CD4-positive, alpha-beta memory T cell (primary cell): ENCODE data around the gene ATP2B2. TPM values are rescaled to one million over a fixed set of nuclear protein-coding genes. Genes with fewer than 3 reads are reported as not detected.
A peak's percentile ranks its signal among the peaks of the same experiment; 100 is the strongest.

ENCODE experiments used
- CTCF ChIA-PET: fragments of 350-600 bp; sonication (Branson Sonifier 250); formaldehyde crosslinking; loops from one replicate; lab custom pipeline; 2021; ENCODE audit warnings: inconsistent platforms; ENCODE audit not compliant: partially characterized antibody; lab: Charles Lee
- POLR2A ChIA-PET: fragments of 350-600 bp; sonication (Branson Sonifier 250); formaldehyde crosslinking; loops from one replicate; lab custom pipeline; 2021; ENCODE audit not compliant: partially characterized antibody; lab: Charles Lee
- DNase-seq, 5 donors: peaks; one replicate each; pipeline versions ENCODE4 v3.0.0 to v3.0.0-alpha.2; 2020 to 2022; ENCODE audit warnings: mixed read lengths in 1 of 5
- H3K27ac ChIP-seq: one replicate; pipeline ENCODE4 v1.7.0; 2013; ENCODE audit warnings: low read depth, low read length
- H3K27me3 ChIP-seq: 2 replicates; pipeline ENCODE4 v1.7.0; 2013; ENCODE audit warnings: mild to moderate bottlenecking, low read length, moderate library complexity; ENCODE audit not compliant: insufficient read depth
- H3K36me3 ChIP-seq: 2 replicates; pipeline ENCODE4 v1.7.0; 2013; ENCODE audit warnings: mild to moderate bottlenecking, low read length, moderate library complexity; ENCODE audit not compliant: insufficient read depth
- H3K4me1 ChIP-seq: 2 replicates; pipeline ENCODE4 v1.7.0; 2013; ENCODE audit warnings: mild to moderate bottlenecking, low read length, moderate library complexity; ENCODE audit not compliant: insufficient read depth
- H3K4me3 ChIP-seq, 2 donors: one replicate each; pipeline ENCODE4 v1.7.0; 2013; ENCODE audit warnings: low read length in 2 of 2, mild to moderate bottlenecking in 1 of 2
- H3K9me3 ChIP-seq, 2 donors: one replicate each; pipeline ENCODE4 v1.7.0; 2013; ENCODE audit warnings: low read length in 2 of 2, control low read depth in 1 of 2; ENCODE audit not compliant: control insufficient read depth in 1 of 2
- H3K27ac Mint-ChIP-seq, 7 donors: one replicate each; pipeline ENCODE4 v1.8.0; 2020 to 2021; ENCODE audit warnings: mixed read lengths in 7 of 7, mild to moderate bottlenecking in 6 of 7, inconsistent platforms in 3 of 7, moderate library complexity in 3 of 7
- H3K27me3 Mint-ChIP-seq, 2 donors: one replicate each; pipeline ENCODE4 v1.8.0; 2020 to 2021; ENCODE audit warnings: mixed read lengths in 2 of 2
- H3K36me3 Mint-ChIP-seq, 2 donors: one replicate each; pipeline ENCODE4 v1.8.0; 2020 to 2021; ENCODE audit warnings: mixed read lengths in 2 of 2, inconsistent platforms in 1 of 2, mild to moderate bottlenecking in 1 of 2
- H3K4me1 Mint-ChIP-seq, 4 donors: one replicate each; pipeline ENCODE4 v1.8.0; 2020 to 2021; ENCODE audit warnings: mixed read lengths in 4 of 4, mild to moderate bottlenecking in 1 of 4
- H3K4me3 Mint-ChIP-seq, 8 donors: one replicate each; pipeline ENCODE4 v1.8.0; 2020 to 2021; ENCODE audit warnings: mixed read lengths in 8 of 8, mild to moderate bottlenecking in 7 of 8, moderate library complexity in 6 of 8, inconsistent platforms in 3 of 8
- H3K9me3 Mint-ChIP-seq, 8 donors: one replicate each; pipeline ENCODE4 v1.8.0; 2020 to 2021; ENCODE audit warnings: mixed read lengths in 8 of 8, mild to moderate bottlenecking in 5 of 8, inconsistent platforms in 3 of 8, moderate library complexity in 1 of 8
- intact Hi-C: fragments of 100-400 bp; cut with micrococcal nuclease; formaldehyde crosslinking; loops from one replicate; pipeline ENCODE4 v1.15.1; 2023
- polyA plus RNA-seq, 2 donors: library from polyadenylated mRNA; unstranded; fragments of 300-500 nt; fragmentation: Illumina TruSeq; gene quantifications; one replicate each; pipeline ENCODE4 v1.2.3, GENCODE V29; 2021
- total RNA-seq, 2 experiments: library from RNA; stranded (reverse); gene quantifications; one replicate each; pipeline ENCODE4 v1.2.3, GENCODE V29; 2021

The ATP2B2 gene
- total and polyA plus RNA-seq, 4 experiments from 2014 or later: not detected

DNA sequence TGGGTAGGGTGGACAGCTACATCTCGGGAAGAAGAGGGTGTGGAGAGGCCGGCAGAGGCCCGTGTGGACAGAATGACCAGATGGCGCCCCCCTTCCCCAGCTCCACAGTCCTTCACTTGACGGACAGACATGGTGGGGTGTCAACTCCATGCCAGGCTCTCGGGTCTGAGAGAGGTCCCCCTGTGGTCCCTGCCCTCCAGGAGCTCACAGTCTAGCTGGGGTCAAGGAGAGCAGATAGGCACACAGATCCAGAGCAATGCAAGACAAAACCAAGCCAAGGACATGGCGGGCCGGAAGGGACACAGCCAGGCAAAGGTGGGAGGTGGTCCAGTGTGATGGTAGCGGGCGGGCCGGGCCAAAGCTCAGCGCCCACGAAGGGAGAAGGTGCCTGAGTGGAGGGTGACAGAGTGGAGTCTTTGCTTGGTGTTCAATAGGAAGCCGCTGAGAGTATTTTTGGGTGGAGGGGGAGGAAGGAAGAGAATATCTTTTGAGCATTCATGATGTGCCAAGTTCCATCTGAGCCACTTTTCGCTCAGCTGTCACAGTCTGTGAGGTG, 112.4 kb downstream of the ATP2B2 start:
- DNase-seq: no peak
- POLR2A ChIA-PET: interaction anchor here (0.6 kb wide), 1 partner anchor 45 kb away, joined by 3 read pairs; no protein-coding TSS in a partner anchor
- Histone ChIP-seq H3K27ac (no peak overlapping the region), H3K36me3 (no peaks in the 10 kb centered on the region), H3K4me3 (no peak overlapping the region), H3K4me1 (peaks cover 78% of the 10 kb centered on the region), H3K27me3 (no peaks in the 10 kb centered on the region), H3K9me3 (no peaks in the 10 kb centered on the region)
- Mint-ChIP-seq H3K27me3 (no peaks in the 10 kb centered on the region), H3K9me3 (no peaks in the 10 kb centered on the region), H3K4me1 (peaks cover 38 to 85% (median 56%) of the 10 kb centered on the region in 4 donors), H3K27ac (peak overlapping the region in 2 of 7 donors; percentile 46 to 79), H3K36me3 (no peaks in the 10 kb centered on the region), H3K4me3 (peak overlapping the region in 2 of 8 donors; percentile 10 to 24)
- CTCF ChIA-PET: no interaction called here
- intact Hi-C loops: no loop called here

DNA sequence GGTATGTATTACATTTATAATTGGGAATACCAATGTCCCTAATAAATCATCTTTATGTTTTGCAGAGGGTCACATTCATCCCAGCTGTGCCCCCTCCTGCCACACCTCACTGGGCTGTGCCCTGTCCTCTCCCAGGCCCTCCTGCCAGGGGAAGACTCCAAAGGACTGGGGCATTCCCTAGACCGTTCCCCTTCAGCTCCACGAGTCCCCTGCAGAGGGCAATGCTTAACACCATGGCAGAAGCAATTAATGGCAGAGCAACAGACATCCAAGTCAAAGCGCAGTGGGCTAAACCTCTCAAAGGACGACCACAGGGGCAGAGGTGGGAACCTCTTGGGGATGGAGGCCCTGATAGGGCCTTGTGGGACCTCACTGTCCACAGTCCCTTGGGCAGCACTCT, 113.1 kb downstream of the ATP2B2 start:
- Histone ChIP-seq H3K4me1 (peaks cover 74% of the 10 kb centered on the region), H3K4me3 (no peak overlapping the region), H3K36me3 (no peaks in the 10 kb centered on the region), H3K27me3 (no peaks in the 10 kb centered on the region), H3K9me3 (no peaks in the 10 kb centered on the region), H3K27ac (no peak overlapping the region)
- no peak for DNase-seq
- Mint-ChIP-seq H3K27ac (peak overlapping the region in 2 of 7 donors; percentile 64 to 68), H3K4me3 (peak overlapping the region in 1 of 8 donors; percentile 35), H3K27me3 (no peaks in the 10 kb centered on the region), H3K9me3 (no peaks in the 10 kb centered on the region), H3K4me1 (peaks cover 34 to 82% (median 50%) of the 10 kb centered on the region in 4 donors), H3K36me3 (no peaks in the 10 kb centered on the region)
- CTCF ChIA-PET: no interaction called here
- POLR2A ChIA-PET: no interaction called here
- intact Hi-C loops: no loop called here

DNA sequence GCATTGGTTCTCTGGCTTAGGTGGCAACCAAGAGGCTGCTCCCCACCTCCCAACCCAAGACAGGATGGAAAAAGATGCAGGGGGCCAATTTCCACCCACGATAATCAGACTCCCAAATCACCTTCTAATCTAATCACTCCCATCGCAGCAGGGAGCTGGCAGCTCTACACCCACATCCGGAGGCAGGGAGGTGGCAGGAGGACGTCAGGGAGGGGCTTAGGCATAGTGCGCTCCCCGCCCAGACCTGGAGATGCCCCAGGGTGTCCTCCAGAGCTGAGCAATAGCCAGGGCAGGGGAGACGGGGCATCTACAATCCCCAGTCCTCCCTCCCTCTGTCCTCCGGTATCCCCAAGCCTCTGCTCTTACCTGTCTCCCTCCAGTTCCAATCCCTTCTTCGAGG, 114.0 kb downstream of the ATP2B2 start:
- ChIA-PET CTCF (no interaction called here), POLR2A (no interaction called here)
- DNase-seq: no peak
- peaks cover 30 to 73% (median 43%) of the 10 kb centered on the region in 4 donors for H3K4me1 Mint-ChIP-seq
- no peaks in the 10 kb centered on the region for H3K36me3 Mint-ChIP-seq
- peak overlapping the region in 3 of 7 donors; percentile 53 to 84 (median 64) for H3K27ac Mint-ChIP-seq
- Histone ChIP-seq H3K36me3 (no peaks in the 10 kb centered on the region), H3K4me1 (peaks cover 66% of the 10 kb centered on the region), H3K27me3 (no peaks in the 10 kb centered on the region), H3K9me3 (no peaks in the 10 kb centered on the region), H3K4me3 (no peak overlapping the region), H3K27ac (no peak overlapping the region)
- no peaks in the 10 kb centered on the region for H3K27me3 Mint-ChIP-seq
- H3K9me3 Mint-ChIP-seq: no peaks in the 10 kb centered on the region
- peak overlapping the region in 3 of 8 donors; percentile 7 to 15 (median 13) for H3K4me3 Mint-ChIP-seq
- intact Hi-C loops: no loop called here

DNA sequence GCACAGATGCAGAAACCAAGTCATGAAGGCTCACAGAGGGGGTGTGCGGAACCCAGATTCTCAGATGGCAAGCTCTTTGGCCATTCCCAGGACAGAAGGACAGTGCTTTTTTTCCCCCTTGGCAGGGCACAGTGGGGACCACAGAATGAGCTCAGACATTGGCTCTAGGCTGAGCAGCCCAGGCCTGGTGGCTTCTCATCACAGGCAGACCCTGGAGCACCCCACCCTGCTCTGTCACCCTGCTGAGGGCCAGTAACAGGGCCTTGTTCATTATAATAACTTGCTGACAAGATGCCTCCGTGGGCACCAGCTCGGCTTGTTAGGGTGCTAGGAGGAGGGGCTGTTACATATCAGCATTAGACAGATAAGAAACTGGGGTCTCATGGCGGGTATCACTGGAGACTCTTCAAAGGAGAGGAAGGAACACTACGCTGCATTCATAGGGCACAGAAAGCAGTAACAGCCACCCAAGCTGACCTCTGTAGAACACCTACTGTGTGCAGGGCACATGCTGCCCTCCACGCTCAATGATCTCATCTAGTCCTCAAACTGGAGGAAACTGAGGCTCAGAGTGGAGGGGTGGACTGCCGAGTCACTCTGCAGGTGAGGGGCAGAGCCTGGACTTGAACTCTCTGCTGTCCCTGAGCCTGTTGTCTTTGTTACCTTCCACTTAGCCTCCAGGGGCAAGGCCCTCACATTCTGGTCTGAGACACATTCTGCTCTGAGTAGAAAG, 114.6 kb downstream of the ATP2B2 start:
- Histone ChIP-seq H3K27ac (no peak overlapping the region), H3K9me3 (no peaks in the 10 kb centered on the region), H3K36me3 (no peaks in the 10 kb centered on the region), H3K4me3 (no peak overlapping the region), H3K27me3 (no peaks in the 10 kb centered on the region), H3K4me1 (peaks cover 60% of the 10 kb centered on the region)
- peak overlapping the region in 4 of 8 donors; percentile 11 to 40 (median 14) for H3K4me3 Mint-ChIP-seq
- DNase-seq: no peak
- peak overlapping the region in 3 of 7 donors; percentile 53 to 64 (median 60) for H3K27ac Mint-ChIP-seq
- H3K4me1 Mint-ChIP-seq: peaks cover 27 to 68% (median 39%) of the 10 kb centered on the region in 4 donors
- H3K9me3 Mint-ChIP-seq: no peaks in the 10 kb centered on the region
- H3K27me3 Mint-ChIP-seq: no peaks in the 10 kb centered on the region
- H3K36me3 Mint-ChIP-seq: no peaks in the 10 kb centered on the region
- intact Hi-C loops: no loop called here
- ChIA-PET POLR2A (no interaction called here), CTCF (no interaction called here)

DNA sequence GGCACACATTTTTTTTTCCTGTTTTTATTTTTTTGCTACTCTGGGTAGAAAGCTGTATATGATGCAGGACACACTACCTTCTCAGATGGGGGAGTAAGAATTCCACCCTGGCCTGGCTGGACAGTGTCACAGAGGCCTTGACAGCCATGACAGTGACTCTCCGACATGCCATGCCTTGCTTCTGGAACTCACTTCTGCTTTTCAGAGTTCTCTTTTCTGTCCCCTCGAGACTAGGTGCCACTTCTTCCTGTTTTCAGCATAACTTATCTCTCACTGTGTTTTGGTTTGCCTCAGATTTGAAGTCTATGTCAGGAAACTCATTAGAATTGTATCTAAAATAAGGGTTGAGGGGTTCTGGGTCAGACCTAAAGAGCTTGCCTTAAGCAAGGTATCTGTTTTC, 115.4 kb downstream of the ATP2B2 start:
- no peaks in the 10 kb centered on the region for H3K9me3 Mint-ChIP-seq
- Histone ChIP-seq H3K4me3 (no peak overlapping the region), H3K27ac (no peak overlapping the region), H3K4me1 (peaks cover 52% of the 10 kb centered on the region), H3K9me3 (no peaks in the 10 kb centered on the region), H3K27me3 (no peaks in the 10 kb centered on the region), H3K36me3 (no peaks in the 10 kb centered on the region)
- intact Hi-C loops: no loop called here
- peak overlapping the region in 5 of 7 donors; percentile 24 to 61 (median 39) for H3K27ac Mint-ChIP-seq
- peak overlapping the region in 2 of 8 donors; percentile 15 to 40 for H3K4me3 Mint-ChIP-seq
- H3K36me3 Mint-ChIP-seq: no peaks in the 10 kb centered on the region
- CTCF ChIA-PET: no interaction called here
- peaks cover 19 to 59% (median 31%) of the 10 kb centered on the region in 4 donors for H3K4me1 Mint-ChIP-seq
- POLR2A ChIA-PET: interaction anchor here (0.6 kb wide), 1 partner anchor 438 kb away, joined by 3 read pairs; the partner anchor contains the start of gene PRRT3
- no peak for DNase-seq
- H3K27me3 Mint-ChIP-seq: no peaks in the 10 kb centered on the region

DNA sequence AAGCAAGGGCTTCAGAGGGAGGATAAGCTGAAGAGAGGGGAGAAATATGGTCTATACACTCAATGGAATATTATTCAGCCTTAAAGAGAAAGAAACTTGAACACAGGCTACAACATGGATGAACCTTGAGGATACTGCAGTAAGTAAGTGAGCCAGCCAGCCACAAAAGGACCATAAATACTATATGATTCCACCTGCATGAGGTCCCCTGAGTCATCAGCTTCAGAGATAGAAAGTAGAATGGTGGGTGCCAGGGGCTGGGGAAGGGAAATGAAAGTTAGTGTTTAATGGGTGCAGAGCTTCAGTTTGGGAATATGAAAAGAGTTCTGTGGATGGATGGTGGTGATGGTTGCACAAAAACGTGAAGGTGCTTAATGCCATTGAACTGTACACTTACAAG, 116.0 kb downstream of the ATP2B2 start:
- H3K27me3 Mint-ChIP-seq: no peaks in the 10 kb centered on the region
- Histone ChIP-seq H3K27me3 (no peaks in the 10 kb centered on the region), H3K36me3 (no peaks in the 10 kb centered on the region), H3K27ac (no peak overlapping the region), H3K4me1 (peaks cover 45% of the 10 kb centered on the region), H3K4me3 (no peak overlapping the region), H3K9me3 (no peaks in the 10 kb centered on the region)
- H3K36me3 Mint-ChIP-seq: no peaks in the 10 kb centered on the region
- H3K27ac Mint-ChIP-seq: peak overlapping the region in 5 of 7 donors; percentile 21 to 69 (median 38)
- ChIA-PET CTCF (interaction anchor here (1.0 kb wide), 1 partner anchor 45 kb away, joined by 3 read pairs; no protein-coding TSS in a partner anchor), POLR2A (interaction anchor here (0.9 kb wide), 1 partner anchor 11 kb away, joined by 3 read pairs; no protein-coding TSS in a partner anchor)
- DNase-seq: no peak
- H3K4me1 Mint-ChIP-seq: peaks cover 18 to 57% (median 27%) of the 10 kb centered on the region in 4 donors
- no peaks in the 10 kb centered on the region for H3K9me3 Mint-ChIP-seq
- peak overlapping the region in 1 of 8 donors; percentile 23 for H3K4me3 Mint-ChIP-seq
- intact Hi-C loops: no loop called here

DNA sequence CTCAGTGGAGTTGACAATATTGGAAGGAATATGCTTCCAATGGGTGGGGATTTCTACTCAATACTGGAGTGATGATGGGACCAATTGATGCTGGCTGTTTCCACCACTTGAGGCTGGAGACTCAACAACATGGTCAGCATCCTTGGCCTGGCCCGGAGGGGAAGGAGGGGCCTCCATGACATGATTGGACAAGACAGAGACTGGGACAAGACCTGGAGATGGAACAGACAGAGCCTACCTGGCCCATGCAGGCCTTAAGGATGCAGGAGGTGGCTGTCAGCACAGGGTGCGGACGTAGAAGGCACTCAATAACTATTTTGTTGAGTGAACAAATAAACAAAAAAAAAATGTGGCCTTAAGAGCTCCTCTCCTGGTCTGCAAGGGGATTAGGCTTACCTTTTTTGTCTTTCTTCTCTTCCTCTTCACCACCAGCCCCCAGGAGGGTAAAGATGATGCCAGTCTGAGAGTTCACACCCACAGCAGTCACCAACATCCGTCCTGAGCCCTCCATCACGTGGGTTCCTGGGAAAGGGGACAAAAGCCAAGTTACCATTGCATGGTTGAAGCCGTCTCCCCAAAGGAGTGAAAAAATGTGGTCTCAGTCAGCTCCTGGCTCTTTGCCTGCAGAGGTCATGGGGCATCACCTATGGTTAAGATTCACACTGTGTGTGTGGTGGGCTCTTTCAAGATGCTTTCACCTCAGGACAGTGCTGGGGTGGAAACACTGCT, 117.3 kb downstream of the ATP2B2 start:
- H3K27me3 ChIP-seq: no peaks in the 10 kb centered on the region
- Mint-ChIP-seq H3K27ac (peak overlapping the region in 2 of 7 donors; percentile 6 to 10), H3K36me3 (no peaks in the 10 kb centered on the region), H3K4me3 (no peak overlapping the region), H3K4me1 (peaks cover 15 to 51% (median 20%) of the 10 kb centered on the region in 4 donors), H3K27me3 (peaks cover 0 to 3% of the 10 kb centered on the region in 2 donors), H3K9me3 (no peaks in the 10 kb centered on the region)
- no peak overlapping the region for H3K4me3 ChIP-seq
- H3K9me3 ChIP-seq: no peaks in the 10 kb centered on the region
- intact Hi-C loops: no loop called here
- peaks cover 32% of the 10 kb centered on the region for H3K4me1 ChIP-seq
- no peak overlapping the region for H3K27ac ChIP-seq
- no peaks in the 10 kb centered on the region for H3K36me3 ChIP-seq
- ChIA-PET POLR2A (no interaction called here), CTCF (no interaction called here)
- no peak for DNase-seq
